Body of pancreas (tissue), 4 donors: Measurements from ENCODE around the gene MROH2A. TPM values are rescaled to one million over a fixed set of nuclear protein-coding genes. Genes with fewer than 3 reads are reported as not detected.

ENCODE experiments used
- ATAC-seq: fragments of 150-250 bp; one replicate; pipeline ENCODE4 v1.9.1; 2016
- DNase-seq, 4 donors: peaks; one replicate each; pipeline ENCODE4 v3.0.0-alpha.2; 2019
- H3K27ac ChIP-seq, 4 donors: fragments of 200-600 bp; sonication (generic); 1 replicate in 3 of 4; 2 replicates in 1 of 4; pipeline versions ENCODE4 v1.5.1 to v1.6.1; 2016 to 2019; ENCODE audit warnings: mild to moderate bottlenecking in 1 of 4, mixed read lengths in 1 of 4, moderate library complexity in 1 of 4
- H3K27me3 ChIP-seq, 2 donors: fragments of 200-600 bp; sonication (generic); one replicate each; pipeline ENCODE4 v1.6.0; 2016; ENCODE audit warnings: mild to moderate bottlenecking in 1 of 2
- H3K36me3 ChIP-seq, 2 donors: fragments of 200-600 bp; sonication (generic); replicated peaks in 1 of 2; 2 replicates each; pipeline ENCODE4 v1.5.1; 2016; ENCODE audit warnings: low read depth in 2 of 2; ENCODE audit not compliant: insufficient read depth in 1 of 2
- H3K4me1 ChIP-seq: fragments of 200-600 bp; sonication (generic); one replicate; pipeline ENCODE4 v1.6.0; 2016
- H3K4me3 ChIP-seq, 2 donors: fragments of 200-600 bp; sonication (generic); 1 replicate in 1 of 2; 2 replicates in 1 of 2; pipeline ENCODE4 v1.5.1; 2016 to 2019
- H3K9me3 ChIP-seq, 3 donors: fragments of 200-600 bp; sonication (generic); 1 replicate in 2 of 3; 2 replicates in 1 of 3; pipeline ENCODE4 v1.5.1; 2016
- POLR2A ChIP-seq, 3 donors: fragments of 450-650 bp; IDR thresholded peaks; one replicate each; pipeline ENCODE4 v1.6.1; 2016; ENCODE audit warnings: antibody characterized with exemption in 3 of 3, mild to moderate bottlenecking in 2 of 3
- WGBS, 2 donors: methylation state at CpG; one replicate each; pipeline ENCODE4 v1.1.5; 2017; 5-methylcytosine and 5-hydroxymethylcytosine counted together
- intact Hi-C: fragments of 100-400 bp; cut with DNase I; formaldehyde crosslinking; loops from one replicate; pipeline ENCODE4 v1.15.1; 2023
- total RNA-seq, 2 donors: library from RNA; depleted of rRNA; stranded (reverse); fragments of >200 nt; gene quantifications; one replicate each; pipeline ENCODE4 v1.1.0, GENCODE V29; 2016
- TF ChIP-seq, protein P1 (sequence below), 7 experiments: fragments of 450-650 bp in 4 of 7; fragments of 200-600 bp in 3 of 7; sonication (generic) in 3 of 7; IDR thresholded peaks; one replicate each; pipeline ENCODE4 v1.5.1; 2016 to 2019; ENCODE audit warnings: antibody characterized with exemption in 7 of 7

The MROH2A gene
- total RNA-seq, 2 donors from 2014 or later: not detected

- Histone ChIP-seq H3K27ac (no peak overlapping the region), H3K9me3 (no peaks in the 10 kb centered on the region), H3K4me3 (no peak overlapping the region), H3K27me3 (no peaks in the 10 kb centered on the region), H3K4me1 (peaks cover 8% of the 10 kb centered on the region), H3K36me3 (no peaks in the 10 kb centered on the region)
- intact Hi-C loops: no loop called here
- ATAC-seq (no peak), DNase-seq (no peak)
- TF ChIP-seq POLR2A (IDR thresholded peaks at IDR 0.05): no peak
- TF ChIP-seq, protein P1, sequence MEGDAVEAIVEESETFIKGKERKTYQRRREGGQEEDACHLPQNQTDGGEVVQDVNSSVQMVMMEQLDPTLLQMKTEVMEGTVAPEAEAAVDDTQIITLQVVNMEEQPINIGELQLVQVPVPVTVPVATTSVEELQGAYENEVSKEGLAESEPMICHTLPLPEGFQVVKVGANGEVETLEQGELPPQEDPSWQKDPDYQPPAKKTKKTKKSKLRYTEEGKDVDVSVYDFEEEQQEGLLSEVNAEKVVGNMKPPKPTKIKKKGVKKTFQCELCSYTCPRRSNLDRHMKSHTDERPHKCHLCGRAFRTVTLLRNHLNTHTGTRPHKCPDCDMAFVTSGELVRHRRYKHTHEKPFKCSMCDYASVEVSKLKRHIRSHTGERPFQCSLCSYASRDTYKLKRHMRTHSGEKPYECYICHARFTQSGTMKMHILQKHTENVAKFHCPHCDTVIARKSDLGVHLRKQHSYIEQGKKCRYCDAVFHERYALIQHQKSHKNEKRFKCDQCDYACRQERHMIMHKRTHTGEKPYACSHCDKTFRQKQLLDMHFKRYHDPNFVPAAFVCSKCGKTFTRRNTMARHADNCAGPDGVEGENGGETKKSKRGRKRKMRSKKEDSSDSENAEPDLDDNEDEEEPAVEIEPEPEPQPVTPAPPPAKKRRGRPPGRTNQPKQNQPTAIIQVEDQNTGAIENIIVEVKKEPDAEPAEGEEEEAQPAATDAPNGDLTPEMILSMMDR (IDR thresholded peaks at IDR 0.05): no peak
- 35 to 72% methylated on average over 3 of the region's 3 CpGs for WGBS, 2 donors
Observed at GRCh38 chr2:233852056-233852455, 73.9 kb downstream of the MROH2A start.

- no peaks in the 10 kb centered on the region for H3K36me3 ChIP-seq
- H3K4me1 ChIP-seq: peaks cover 8% of the 10 kb centered on the region
- DNase-seq: no peak
- intact Hi-C loops: no loop called here
- ATAC-seq: no peak
- 42 to 50% methylated on average over 8 of the region's 8 CpGs for WGBS, 2 donors
- H3K9me3 ChIP-seq: no peaks in the 10 kb centered on the region
- H3K27ac ChIP-seq: no peak overlapping the region
- TF ChIP-seq, protein P1 (IDR thresholded peaks at IDR 0.05): no peak
- TF ChIP-seq POLR2A (IDR thresholded peaks at IDR 0.05): no peak
- H3K4me3 ChIP-seq: no peak overlapping the region
- no peaks in the 10 kb centered on the region for H3K27me3 ChIP-seq
Observed at GRCh38 chr2:233853353-233853752, 75.2 kb downstream of the MROH2A start.

DNA sequence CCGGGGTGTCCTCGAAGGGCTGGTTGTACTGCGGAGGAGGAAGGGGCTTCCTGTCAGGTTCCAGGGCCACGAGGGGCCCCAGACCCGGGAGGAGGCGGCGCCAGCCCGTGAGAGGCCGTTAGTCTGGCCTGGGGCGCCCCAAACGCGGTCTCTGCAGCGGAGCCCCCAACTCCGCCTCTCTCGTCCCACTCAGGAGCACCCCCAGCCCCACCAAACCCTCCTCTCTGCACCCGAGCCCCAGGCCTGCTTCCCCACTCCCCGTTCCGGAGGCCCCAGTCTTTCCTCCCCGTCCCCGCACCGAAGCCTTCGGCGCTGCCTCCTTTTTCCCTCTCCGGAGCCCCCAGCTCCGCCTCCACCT, 75.7 kb downstream of the MROH2A start:
- Histone ChIP-seq H3K4me3 (peak overlapping the region; percentile 39 to 48), H3K27ac (no peak overlapping the region)
- DNase-seq: no peak

DNA sequence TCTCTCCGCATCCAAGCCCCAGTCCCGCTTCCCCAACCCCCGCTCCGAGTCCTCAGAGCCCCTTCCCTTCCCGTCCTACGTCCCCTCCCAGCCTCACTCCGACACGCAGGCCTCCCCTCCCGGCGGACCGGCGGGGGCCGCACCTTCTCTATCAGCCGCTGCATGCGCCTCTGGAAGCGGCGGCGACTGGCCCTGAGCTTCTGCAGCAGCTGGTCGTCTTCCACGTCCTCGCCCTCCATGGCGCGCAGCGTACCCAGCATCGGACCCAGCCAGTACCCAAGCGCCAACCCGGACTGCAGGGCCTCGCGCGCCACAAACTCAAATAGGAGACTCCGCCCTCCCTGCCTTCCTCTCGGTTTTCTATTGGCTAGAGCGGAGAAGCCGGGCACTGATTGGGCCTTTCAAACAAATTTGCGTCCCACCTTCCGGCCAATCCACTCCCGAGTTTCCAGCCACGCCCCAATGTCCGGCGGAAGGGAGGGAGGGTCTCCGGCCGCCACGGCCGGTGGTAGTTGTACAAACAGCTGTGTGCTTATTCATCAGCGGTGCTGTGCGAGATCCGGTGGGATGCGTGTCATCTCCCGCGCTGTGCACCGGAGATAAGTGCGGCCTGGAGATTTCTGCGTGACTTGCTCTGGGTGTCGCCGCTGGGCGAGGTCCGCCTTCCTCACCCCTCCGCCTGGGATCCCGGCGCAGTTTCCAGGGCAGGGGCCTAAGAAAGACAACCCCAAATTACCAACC, 76.3 kb downstream of the MROH2A start, which contains the start of gene HJURP:
HJURP (minus strand) TSS at position 295 of the 741 bp plus-strand sequence; CDS start at position 260, 35 bp downstream.
- ATAC-seq (peak; percentile 99), DNase-seq (peak; percentile 91 to 94 (median 94))
- peak in 2 of 3 donors; percentile 73 to 74 for TF ChIP-seq POLR2A (IDR thresholded peaks at IDR 0.05)
- TF ChIP-seq, protein P1 (IDR thresholded peaks at IDR 0.05): peak in 1 of 7 experiments; percentile 2
- Histone ChIP-seq H3K4me1 (peaks cover 8% of the 10 kb centered on the region), H3K4me3 (peak within 1 kb of the TSS; percentile 39 to 48), H3K9me3 (no peaks in the 10 kb centered on the region), H3K27ac (peak within 1 kb of the TSS in 3 of 4 donors; percentile 25 to 36 (median 33)), H3K27me3 (no peaks in the 10 kb centered on the region), H3K36me3 (no peaks in the 10 kb centered on the region)
- intact Hi-C loops: no loop called here
- 0% methylated on average over 52 to 60 of the region's 60 CpGs for WGBS, 2 donors

More for the DNA sequence above, 75.7 kb downstream of the MROH2A start:
- no peaks in the 10 kb centered on the region for H3K9me3 ChIP-seq
- no peaks in the 10 kb centered on the region for H3K27me3 ChIP-seq
- no peak for ATAC-seq
- 1% methylated on average over 21 to 25 of the region's 25 CpGs for WGBS, 2 donors
- TF ChIP-seq, protein P1 (IDR thresholded peaks at IDR 0.05): no peak
- no peak for TF ChIP-seq POLR2A (IDR thresholded peaks at IDR 0.05)
- no peaks in the 10 kb centered on the region for H3K36me3 ChIP-seq
- intact Hi-C loops: no loop called here
- peaks cover 8% of the 10 kb centered on the region for H3K4me1 ChIP-seq

DNA sequence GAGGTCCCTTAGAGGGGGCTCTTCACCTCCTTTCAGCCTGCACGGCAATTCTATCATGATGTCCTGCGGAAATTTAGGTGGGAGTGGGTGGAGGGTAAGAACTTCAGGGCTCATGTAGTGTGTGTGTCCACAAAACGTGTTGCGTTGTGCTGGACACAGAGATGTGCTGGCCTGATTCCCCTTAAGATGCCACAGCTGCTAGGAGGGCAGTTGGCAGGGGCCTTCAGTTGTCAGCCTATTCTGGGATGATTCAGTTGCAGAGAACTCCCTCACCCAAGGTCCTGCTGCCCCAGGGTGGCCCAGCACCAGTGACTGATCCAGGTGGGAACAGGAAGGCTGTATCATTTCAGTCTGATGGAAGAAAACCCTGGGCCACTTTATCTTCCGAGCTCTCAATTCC, 77.2 kb downstream of the MROH2A start:
- no peaks in the 10 kb centered on the region for H3K27me3 ChIP-seq
- H3K9me3 ChIP-seq: no peaks in the 10 kb centered on the region
- no peaks in the 10 kb centered on the region for H3K36me3 ChIP-seq
- H3K4me1 ChIP-seq: peaks cover 8% of the 10 kb centered on the region
- DNase-seq (no peak), ATAC-seq (no peak)
- no peak overlapping the region for H3K27ac ChIP-seq
- TF ChIP-seq, protein P1 (IDR thresholded peaks at IDR 0.05): no peak
- TF ChIP-seq POLR2A (IDR thresholded peaks at IDR 0.05): no peak
- intact Hi-C loops: no loop called here
- no peak overlapping the region for H3K4me3 ChIP-seq
- 88 to 93% methylated on average over 5 of the region's 5 CpGs for WGBS, 2 donors
